ENCODE results near the gene EHBP1L1.

DNA sequence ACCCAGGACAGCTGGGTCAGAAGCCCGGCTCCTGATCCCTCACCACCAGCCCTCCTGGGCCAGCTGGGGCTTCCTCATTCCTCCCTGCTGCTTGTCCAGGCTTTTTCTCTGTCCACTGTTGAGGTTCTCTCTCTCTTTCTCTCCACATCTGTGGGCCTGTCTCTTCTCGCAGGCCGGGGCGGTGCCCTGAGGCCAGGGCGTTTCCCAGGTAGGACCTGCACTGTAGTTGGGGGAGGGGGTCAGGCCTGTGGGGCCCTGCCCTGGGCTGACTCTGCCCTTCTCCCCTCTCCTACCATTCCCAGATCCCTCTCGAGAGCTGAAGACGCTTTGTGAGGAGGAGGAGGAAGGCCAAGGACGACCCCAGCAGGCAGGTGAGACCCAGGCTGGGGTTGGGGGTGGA lies 4.9 kb downstream of the EHBP1L1 start:
- TF ChIP-seq, protein P1, sequence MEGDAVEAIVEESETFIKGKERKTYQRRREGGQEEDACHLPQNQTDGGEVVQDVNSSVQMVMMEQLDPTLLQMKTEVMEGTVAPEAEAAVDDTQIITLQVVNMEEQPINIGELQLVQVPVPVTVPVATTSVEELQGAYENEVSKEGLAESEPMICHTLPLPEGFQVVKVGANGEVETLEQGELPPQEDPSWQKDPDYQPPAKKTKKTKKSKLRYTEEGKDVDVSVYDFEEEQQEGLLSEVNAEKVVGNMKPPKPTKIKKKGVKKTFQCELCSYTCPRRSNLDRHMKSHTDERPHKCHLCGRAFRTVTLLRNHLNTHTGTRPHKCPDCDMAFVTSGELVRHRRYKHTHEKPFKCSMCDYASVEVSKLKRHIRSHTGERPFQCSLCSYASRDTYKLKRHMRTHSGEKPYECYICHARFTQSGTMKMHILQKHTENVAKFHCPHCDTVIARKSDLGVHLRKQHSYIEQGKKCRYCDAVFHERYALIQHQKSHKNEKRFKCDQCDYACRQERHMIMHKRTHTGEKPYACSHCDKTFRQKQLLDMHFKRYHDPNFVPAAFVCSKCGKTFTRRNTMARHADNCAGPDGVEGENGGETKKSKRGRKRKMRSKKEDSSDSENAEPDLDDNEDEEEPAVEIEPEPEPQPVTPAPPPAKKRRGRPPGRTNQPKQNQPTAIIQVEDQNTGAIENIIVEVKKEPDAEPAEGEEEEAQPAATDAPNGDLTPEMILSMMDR (IDR thresholded peaks at IDR 0.05 in 2 of 3, conservative IDR thresholded peaks at IDR 0.05 in 1 of 3; ENCODE audit: borderline replicate concordance in 1 of 3, insufficient read depth in 1 of 3, low read depth in 2 of 3, low read length in 2 of 3) = no peak
- TF ChIP-seq ZNF274 (IDR thresholded peaks at IDR 0.05; ENCODE audit: low read depth, low read length) = no peak
- no peak for TF ChIP-seq POLR2A (IDR thresholded peaks at IDR 0.05; ENCODE audit: borderline replicate concordance, extremely low read depth, insufficient read depth, insufficient read length)
- no peak for TF ChIP-seq TCF7L2 (IDR thresholded peaks at IDR 0.05; ENCODE audit: borderline replicate concordance, extremely low read depth, insufficient read depth, insufficient read length)
- TF ChIP-seq EZH2 (IDR thresholded peaks at IDR 0.05) = no peak
- no peak for TF ChIP-seq SIN3A (IDR thresholded peaks at IDR 0.05; ENCODE audit: low read depth)
- no peak for TF ChIP-seq EZH2phosphoT487 (IDR thresholded peaks at IDR 0.05; ENCODE audit: borderline replicate concordance)
- TF ChIP-seq, protein P2, sequence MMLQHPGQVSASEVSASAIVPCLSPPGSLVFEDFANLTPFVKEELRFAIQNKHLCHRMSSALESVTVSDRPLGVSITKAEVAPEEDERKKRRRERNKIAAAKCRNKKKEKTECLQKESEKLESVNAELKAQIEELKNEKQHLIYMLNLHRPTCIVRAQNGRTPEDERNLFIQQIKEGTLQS (IDR thresholded peaks at IDR 0.05) = no peak
- TF ChIP-seq POLR2AphosphoS5 (IDR thresholded peaks at IDR 0.05; ENCODE audit: low read depth, low read length) = no peak
- TF ChIP-seq, protein P3, sequence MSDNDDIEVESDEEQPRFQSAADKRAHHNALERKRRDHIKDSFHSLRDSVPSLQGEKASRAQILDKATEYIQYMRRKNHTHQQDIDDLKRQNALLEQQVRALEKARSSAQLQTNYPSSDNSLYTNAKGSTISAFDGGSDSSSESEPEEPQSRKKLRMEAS (IDR thresholded peaks at IDR 0.05) = no peak
- no peak for TF ChIP-seq YY1 (IDR thresholded peaks at IDR 0.05; ENCODE audit: extremely low read depth, insufficient replicate concordance, low read depth, low read length)
- no peak for TF ChIP-seq JUND (IDR thresholded peaks at IDR 0.05)
